Coronary artery (tissue), 2 donors: ENCODE measurements around the gene OSCP1.
"Not testable (repeated sequence)": the region's sequence is repeated elsewhere in the genome, so short reads cannot be mapped to it uniquely, and the experiment has no call there.

Source experiments
- DNase-seq: peaks from one replicate; pipeline ENCODE4 v3.0.0-alpha.2; 2017; ENCODE audit warnings: low spot score
- H3K27ac ChIP-seq, 2 donors: fragments of 200-600 bp; sonication (generic); one replicate each; pipeline ENCODE4 v1.5.1; 2016 to 2019
- H3K4me3 ChIP-seq: fragments of 200-600 bp; sonication (generic); 2 replicates; pipeline ENCODE4 v1.5.1; 2016; ENCODE audit warnings: mild to moderate bottlenecking, moderate library complexity
- TF ChIP-seq, protein P1 (sequence below): fragments of 200-600 bp; sonication (generic); IDR thresholded peaks from one replicate; pipeline ENCODE4 v1.5.1; 2019; ENCODE audit warnings: antibody characterized with exemption

OSCP1 gene

DNA sequence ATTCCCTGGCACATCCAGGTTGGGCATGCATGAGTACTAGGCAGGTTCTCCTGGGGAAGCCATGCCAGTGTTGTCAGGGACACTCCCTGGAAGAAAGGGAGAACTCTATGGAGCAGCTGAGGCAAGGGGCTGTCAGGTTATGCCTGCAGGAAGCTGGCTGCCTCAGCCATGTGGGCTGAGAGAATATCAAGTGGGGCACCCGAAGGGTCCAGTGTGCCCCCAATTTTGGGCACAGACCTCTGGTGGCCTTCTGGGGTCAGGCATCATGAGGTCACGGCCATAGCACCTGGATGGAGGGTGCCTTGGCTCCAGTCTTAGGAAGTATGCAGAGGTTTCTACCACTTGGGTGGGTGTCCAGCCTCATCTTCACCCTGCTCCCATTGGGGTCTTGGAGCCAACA lies 29.9 kb upstream of the OSCP1 start:
- Histone ChIP-seq H3K27ac (no peak overlapping the region), H3K4me3 (no peak overlapping the region)
- TF ChIP-seq, protein P1, sequence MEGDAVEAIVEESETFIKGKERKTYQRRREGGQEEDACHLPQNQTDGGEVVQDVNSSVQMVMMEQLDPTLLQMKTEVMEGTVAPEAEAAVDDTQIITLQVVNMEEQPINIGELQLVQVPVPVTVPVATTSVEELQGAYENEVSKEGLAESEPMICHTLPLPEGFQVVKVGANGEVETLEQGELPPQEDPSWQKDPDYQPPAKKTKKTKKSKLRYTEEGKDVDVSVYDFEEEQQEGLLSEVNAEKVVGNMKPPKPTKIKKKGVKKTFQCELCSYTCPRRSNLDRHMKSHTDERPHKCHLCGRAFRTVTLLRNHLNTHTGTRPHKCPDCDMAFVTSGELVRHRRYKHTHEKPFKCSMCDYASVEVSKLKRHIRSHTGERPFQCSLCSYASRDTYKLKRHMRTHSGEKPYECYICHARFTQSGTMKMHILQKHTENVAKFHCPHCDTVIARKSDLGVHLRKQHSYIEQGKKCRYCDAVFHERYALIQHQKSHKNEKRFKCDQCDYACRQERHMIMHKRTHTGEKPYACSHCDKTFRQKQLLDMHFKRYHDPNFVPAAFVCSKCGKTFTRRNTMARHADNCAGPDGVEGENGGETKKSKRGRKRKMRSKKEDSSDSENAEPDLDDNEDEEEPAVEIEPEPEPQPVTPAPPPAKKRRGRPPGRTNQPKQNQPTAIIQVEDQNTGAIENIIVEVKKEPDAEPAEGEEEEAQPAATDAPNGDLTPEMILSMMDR, result no peak
- no peak for DNase-seq

DNA sequence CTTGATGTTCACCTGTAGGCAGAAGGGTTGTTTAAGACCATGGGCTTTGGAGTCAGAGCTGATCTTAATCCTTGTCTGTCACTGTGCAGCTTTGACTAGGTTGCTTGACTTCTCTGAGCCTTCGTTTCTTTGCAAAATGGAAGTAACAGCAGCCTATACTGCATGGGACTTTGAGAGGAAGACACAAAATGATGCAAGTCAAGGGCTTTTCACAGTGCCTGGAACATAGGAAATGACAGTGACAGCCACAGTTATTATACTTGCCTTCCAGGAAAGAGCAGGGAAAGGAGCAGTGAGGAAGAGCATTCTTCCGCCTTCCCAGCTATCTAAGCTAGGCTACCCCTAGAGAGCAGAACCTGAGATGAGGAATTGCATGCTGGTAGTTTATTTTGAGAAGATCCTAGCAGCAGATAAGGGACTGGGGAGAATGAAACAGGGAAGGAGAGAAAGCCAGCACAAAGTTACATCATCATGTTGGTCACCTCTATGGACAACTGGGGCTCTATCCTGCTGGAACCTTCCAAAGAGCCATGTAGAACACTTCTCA lies 29.3 kb upstream of the OSCP1 start:
- Histone ChIP-seq H3K27ac (no peak overlapping the region), H3K4me3 (no peak overlapping the region)
- TF ChIP-seq, protein P1, result no peak
- no peak for DNase-seq

DNA sequence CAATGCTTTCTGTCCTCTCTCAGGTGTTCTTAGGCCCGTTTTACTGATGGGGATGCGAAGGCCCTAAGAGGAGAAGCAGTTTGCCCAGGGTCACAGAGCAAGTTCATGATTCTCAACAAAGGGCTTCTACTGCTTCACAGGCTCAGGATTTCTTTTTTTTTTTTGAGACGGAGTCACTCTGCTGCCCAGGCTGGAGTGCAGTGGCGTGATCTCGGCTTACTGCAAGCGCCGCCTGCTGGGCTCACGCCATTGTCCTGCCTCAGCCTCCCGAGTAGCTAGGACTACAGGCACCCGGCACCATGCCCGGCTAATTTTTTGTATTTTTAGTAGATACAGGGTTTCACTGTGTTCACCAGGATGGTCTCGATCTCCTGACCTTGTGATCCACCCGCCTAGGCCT lies 27.4 kb upstream of the OSCP1 start:
- not testable (repeated sequence) for H3K27ac ChIP-seq, H3K4me3 ChIP-seq, DNase-seq

DNA sequence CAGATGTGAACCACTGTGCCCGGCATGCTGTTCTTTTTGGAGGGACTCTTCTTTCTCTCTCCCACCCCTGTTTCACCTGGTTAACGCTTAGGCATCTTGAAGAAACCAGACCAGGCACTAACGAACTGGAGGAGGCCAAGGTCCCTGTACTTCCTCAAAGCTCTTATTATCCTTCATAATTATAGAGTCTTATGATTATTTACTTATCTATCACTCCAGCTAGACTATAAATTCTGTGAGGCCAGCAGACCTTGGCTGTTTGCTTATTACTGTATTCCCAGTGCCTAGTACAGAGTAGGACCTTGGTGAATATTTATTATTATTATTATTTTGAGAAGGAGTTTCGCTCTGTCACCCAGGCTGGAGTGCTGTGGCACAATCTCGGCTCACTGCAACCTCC lies 26.7 kb upstream of the OSCP1 start:
- H3K4me3 ChIP-seq, result no peak overlapping the region
- TF ChIP-seq, protein P1, result no peak
- DNase-seq, result no peak
- no peak overlapping the region for H3K27ac ChIP-seq

DNA sequence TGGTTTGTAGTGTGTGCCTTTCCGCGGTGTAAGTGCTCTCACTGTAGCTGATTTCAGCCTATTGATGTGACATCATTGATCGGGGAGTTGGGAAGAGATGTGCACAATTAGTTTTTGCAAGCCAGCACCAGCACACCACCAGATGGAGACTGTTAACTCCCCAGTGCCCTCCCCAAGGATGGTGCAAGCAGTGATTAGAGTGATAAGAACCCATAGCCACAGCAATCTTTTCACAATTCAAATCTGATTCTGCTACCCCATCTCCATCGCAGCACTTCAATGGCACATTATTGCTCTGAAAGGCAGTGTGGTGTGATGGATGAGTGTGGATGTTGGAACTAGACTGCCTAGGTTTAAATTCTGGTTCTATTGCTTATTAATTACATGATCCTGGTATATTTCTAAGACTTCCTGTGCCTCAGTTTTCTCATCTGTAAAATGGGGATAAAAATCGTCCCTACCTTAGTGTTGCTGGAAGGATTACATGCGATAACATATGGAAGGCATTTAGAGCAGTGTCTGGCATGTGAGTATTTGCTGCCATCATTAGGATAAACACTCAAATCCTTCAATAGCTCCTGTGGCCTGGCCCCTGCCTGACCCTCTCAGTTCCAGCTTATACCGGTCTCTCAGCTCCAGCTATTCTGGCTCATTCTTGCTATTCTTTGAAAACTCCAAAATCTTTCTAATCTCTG lies 25.8 kb upstream of the OSCP1 start:
- H3K4me3 ChIP-seq, result no peak overlapping the region
- DNase-seq, result no peak
- no peak overlapping the region for H3K27ac ChIP-seq
- TF ChIP-seq, protein P1, result no peak

DNA sequence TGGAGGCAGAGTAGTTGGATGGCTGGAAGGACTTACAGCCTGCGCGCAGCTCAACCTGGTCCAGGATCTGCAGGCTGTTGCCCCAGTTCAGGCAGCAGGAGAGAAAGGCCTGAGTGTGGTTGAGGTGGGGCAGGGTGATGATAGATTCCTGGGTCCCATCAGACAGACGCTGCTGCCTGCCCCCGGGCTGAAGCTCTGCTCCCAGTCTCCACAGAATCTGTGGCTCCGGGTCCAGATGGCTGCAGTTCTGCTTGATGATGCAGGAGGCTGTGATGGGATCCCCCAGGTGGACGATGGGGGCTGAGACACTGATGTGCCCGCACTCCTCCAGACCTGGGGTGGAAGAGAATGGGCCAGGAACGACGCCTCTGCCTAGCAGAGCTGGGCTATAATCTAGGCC lies 25.1 kb upstream of the OSCP1 start:
- TF ChIP-seq, protein P1, result no peak
- H3K27ac ChIP-seq, result no peak overlapping the region

DNA sequence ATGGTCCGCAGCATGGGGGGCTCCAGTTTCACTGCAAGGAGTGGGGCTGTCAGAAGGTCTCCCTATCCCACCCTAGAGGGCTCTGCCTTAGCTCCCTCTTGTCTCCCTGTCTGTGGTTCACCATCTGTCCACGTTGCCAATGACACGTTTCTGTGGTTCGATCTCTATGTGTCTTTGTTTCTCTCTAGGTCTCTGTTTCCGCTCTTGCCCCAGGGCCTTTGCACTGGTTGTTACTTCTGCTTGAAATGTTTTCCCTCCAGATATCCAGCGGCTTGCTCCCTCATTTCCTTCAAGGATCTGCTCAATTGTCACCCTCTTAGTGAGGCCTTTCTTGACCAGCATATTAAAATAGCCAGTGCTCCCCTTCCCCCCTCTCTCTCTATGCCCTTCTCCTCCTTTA lies 22.4 kb upstream of the OSCP1 start:
- DNase-seq, result no peak
- H3K27ac ChIP-seq, result no peak overlapping the region
- no peak overlapping the region for H3K4me3 ChIP-seq
- TF ChIP-seq, protein P1, result no peak

More for the DNA sequence above, 25.1 kb upstream of the OSCP1 start:
- DNase-seq, result no peak
- no peak overlapping the region for H3K4me3 ChIP-seq
